Activated naive CD4-positive, alpha-beta T cell treated with anti-CD3 and anti-CD28 coated beads, Interleukin-2, amount 10 ng/mL, durations not matched to agents 7 days and 5 days (primary cell): ENCODE measurements around the gene TPSAB1.
A peak's percentile ranks its signal among the peaks of the same experiment; 100 is the strongest.

Experiments used
- CTCF ChIA-PET: fragments of 350-600 bp; sonication (Branson Sonifier 250); formaldehyde crosslinking; loops from one replicate; lab custom pipeline; 2021; ENCODE audit warnings: antibody characterized with exemption; lab: Charles Lee
- DNase-seq: peaks from one replicate; pipeline ENCODE4 v3.0.0-alpha.2; 2020
- H3K27ac Mint-ChIP-seq: one replicate; pipeline ENCODE4 v1.8.0; 2021; ENCODE audit warnings: mild to moderate bottlenecking, moderate library complexity, mixed read lengths
- H3K27me3 Mint-ChIP-seq: one replicate; pipeline ENCODE4 v1.8.0; 2021; ENCODE audit warnings: mild to moderate bottlenecking, mixed read lengths
- H3K36me3 Mint-ChIP-seq: one replicate; pipeline ENCODE4 v1.8.0; 2021; ENCODE audit warnings: mixed read lengths
- H3K4me1 Mint-ChIP-seq: one replicate; pipeline ENCODE4 v1.8.0; 2021; ENCODE audit warnings: mixed read lengths
- H3K4me3 Mint-ChIP-seq: one replicate; pipeline ENCODE4 v1.8.0; 2021; ENCODE audit warnings: mild to moderate bottlenecking, moderate library complexity, mixed read lengths
- H3K9me3 Mint-ChIP-seq: one replicate; pipeline ENCODE4 v1.8.0; 2021; ENCODE audit warnings: mixed read lengths

TPSAB1 gene

GRCh38 chr16:1201444-1201843 is 39.1 kb upstream of the TPSAB1 start:
- Mint-ChIP-seq H3K36me3 (no peaks in the 10 kb centered on the region), H3K27ac (no peak overlapping the region), H3K9me3 (peaks cover 4% of the 10 kb centered on the region), H3K4me1 (peaks cover under 1% of the 10 kb centered on the region), H3K27me3 (peaks cover 5% of the 10 kb centered on the region), H3K4me3 (no peak overlapping the region)
- DNase-seq: no peak
- CTCF ChIA-PET: no interaction called here

- CTCF ChIA-PET: no interaction called here
- Mint-ChIP-seq H3K9me3 (peaks cover 4% of the 10 kb centered on the region), H3K27me3 (no peaks in the 10 kb centered on the region), H3K27ac (no peak overlapping the region), H3K4me1 (no peaks in the 10 kb centered on the region), H3K36me3 (no peaks in the 10 kb centered on the region), H3K4me3 (no peak overlapping the region)
- DNase-seq: no peak
These were observed 38.2 kb upstream of the TPSAB1 start for GRCh38 chr16:1202274-1202673.

GRCh38 chr16:1204933-1205332 is 35.6 kb upstream of the TPSAB1 start:
- no peak for DNase-seq

GRCh38 chr16:1206326-1206725 is 34.2 kb upstream of the TPSAB1 start:
- Mint-ChIP-seq H3K4me3 (no peak overlapping the region), H3K9me3 (no peaks in the 10 kb centered on the region), H3K4me1 (peaks cover 6% of the 10 kb centered on the region), H3K27ac (no peak overlapping the region), H3K36me3 (no peaks in the 10 kb centered on the region), H3K27me3 (no peaks in the 10 kb centered on the region)
- DNase-seq: no peak
- CTCF ChIA-PET: no interaction called here

More at GRCh38 chr16:1204933-1205332, 35.6 kb upstream of the TPSAB1 start:
- no peaks in the 10 kb centered on the region for H3K27me3 Mint-ChIP-seq
- peaks cover 6% of the 10 kb centered on the region for H3K4me1 Mint-ChIP-seq
- no peak overlapping the region for H3K27ac Mint-ChIP-seq
- peaks cover under 1% of the 10 kb centered on the region for H3K9me3 Mint-ChIP-seq
- CTCF ChIA-PET: no interaction called here
- no peaks in the 10 kb centered on the region for H3K36me3 Mint-ChIP-seq
- no peak overlapping the region for H3K4me3 Mint-ChIP-seq

- DNase-seq: peak; percentile 43
- Mint-ChIP-seq H3K4me3 (no peak overlapping the region), H3K36me3 (no peaks in the 10 kb centered on the region), H3K27ac (peak overlapping the region; percentile 33), H3K4me1 (peaks cover 6% of the 10 kb centered on the region), H3K9me3 (no peaks in the 10 kb centered on the region), H3K27me3 (no peaks in the 10 kb centered on the region)
- CTCF ChIA-PET: no interaction called here
These were observed 33.7 kb upstream of the TPSAB1 start for GRCh38 chr16:1206786-1207185.

- H3K27me3 Mint-ChIP-seq: no peaks in the 10 kb centered on the region
- H3K4me1 Mint-ChIP-seq: peaks cover 6% of the 10 kb centered on the region
- no peaks in the 10 kb centered on the region for H3K9me3 Mint-ChIP-seq
- DNase-seq: no peak
- CTCF ChIA-PET: no interaction called here
- peak overlapping the region; percentile 83 for H3K27ac Mint-ChIP-seq
- peak overlapping the region; percentile 47 for H3K4me3 Mint-ChIP-seq
- no peaks in the 10 kb centered on the region for H3K36me3 Mint-ChIP-seq
These were observed 32.2 kb upstream of the TPSAB1 start for GRCh38 chr16:1208239-1208830.

- CTCF ChIA-PET: no interaction called here
- Mint-ChIP-seq H3K9me3 (no peaks in the 10 kb centered on the region), H3K27me3 (no peaks in the 10 kb centered on the region), H3K4me1 (peaks cover 6% of the 10 kb centered on the region), H3K27ac (no peak overlapping the region), H3K36me3 (no peaks in the 10 kb centered on the region), H3K4me3 (no peak overlapping the region)
- DNase-seq: no peak
These were observed 31.4 kb upstream of the TPSAB1 start for GRCh38 chr16:1209081-1209480.

- CTCF ChIA-PET: no interaction called here
- Mint-ChIP-seq H3K9me3 (no peaks in the 10 kb centered on the region), H3K27ac (no peak overlapping the region), H3K4me1 (peaks cover 6% of the 10 kb centered on the region), H3K4me3 (no peak overlapping the region), H3K36me3 (no peaks in the 10 kb centered on the region), H3K27me3 (no peaks in the 10 kb centered on the region)
- DNase-seq: no peak
These were observed 30.0 kb upstream of the TPSAB1 start for GRCh38 chr16:1210461-1210860.

- no peaks in the 10 kb centered on the region for H3K36me3 Mint-ChIP-seq
- H3K4me3 Mint-ChIP-seq: no peak overlapping the region
- CTCF ChIA-PET: no interaction called here
- no peaks in the 10 kb centered on the region for H3K9me3 Mint-ChIP-seq
- no peaks in the 10 kb centered on the region for H3K27me3 Mint-ChIP-seq
- H3K4me1 Mint-ChIP-seq: peaks cover 6% of the 10 kb centered on the region
- no peak for DNase-seq
- H3K27ac Mint-ChIP-seq: no peak overlapping the region
These were observed 28.8 kb upstream of the TPSAB1 start for GRCh38 chr16:1211451-1212268.

GRCh38 chr16:1212616-1213194 is 27.8 kb upstream of the TPSAB1 start:
- CTCF ChIA-PET: no interaction called here
- no peak for DNase-seq
- H3K9me3 Mint-ChIP-seq: no peaks in the 10 kb centered on the region
- no peaks in the 10 kb centered on the region for H3K36me3 Mint-ChIP-seq
- H3K4me1 Mint-ChIP-seq: peaks cover 6% of the 10 kb centered on the region
- no peak overlapping the region for H3K4me3 Mint-ChIP-seq
- no peak overlapping the region for H3K27ac Mint-ChIP-seq
- no peaks in the 10 kb centered on the region for H3K27me3 Mint-ChIP-seq

GRCh38 chr16:1213231-1213630 is 27.3 kb upstream of the TPSAB1 start:
- Mint-ChIP-seq H3K36me3 (no peaks in the 10 kb centered on the region), H3K9me3 (no peaks in the 10 kb centered on the region), H3K27ac (no peak overlapping the region), H3K4me3 (no peak overlapping the region), H3K4me1 (peaks cover 3% of the 10 kb centered on the region), H3K27me3 (no peaks in the 10 kb centered on the region)
- no peak for DNase-seq
- CTCF ChIA-PET: no interaction called here

- H3K9me3 Mint-ChIP-seq: no peaks in the 10 kb centered on the region
- no peak overlapping the region for H3K4me3 Mint-ChIP-seq
- no peaks in the 10 kb centered on the region for H3K4me1 Mint-ChIP-seq
- no peaks in the 10 kb centered on the region for H3K36me3 Mint-ChIP-seq
- no peaks in the 10 kb centered on the region for H3K27me3 Mint-ChIP-seq
- no peak overlapping the region for H3K27ac Mint-ChIP-seq
- DNase-seq: no peak
- CTCF ChIA-PET: no interaction called here
These were observed 26.6 kb upstream of the TPSAB1 start for GRCh38 chr16:1213796-1214372.

GRCh38 chr16:1214719-1215118 is 25.8 kb upstream of the TPSAB1 start:
- H3K4me1 Mint-ChIP-seq: no peaks in the 10 kb centered on the region
- CTCF ChIA-PET: no interaction called here

GRCh38 chr16:1215574-1216295 is 24.8 kb upstream of the TPSAB1 start:
- no peak for DNase-seq
- Mint-ChIP-seq H3K4me1 (no peaks in the 10 kb centered on the region), H3K27me3 (no peaks in the 10 kb centered on the region), H3K9me3 (no peaks in the 10 kb centered on the region), H3K4me3 (no peak overlapping the region), H3K36me3 (no peaks in the 10 kb centered on the region), H3K27ac (no peak overlapping the region)
- CTCF ChIA-PET: no interaction called here

More at GRCh38 chr16:1214719-1215118, 25.8 kb upstream of the TPSAB1 start:
- H3K9me3 Mint-ChIP-seq: no peaks in the 10 kb centered on the region
- no peak overlapping the region for H3K4me3 Mint-ChIP-seq
- no peaks in the 10 kb centered on the region for H3K36me3 Mint-ChIP-seq
- DNase-seq: no peak
- no peak overlapping the region for H3K27ac Mint-ChIP-seq
- no peaks in the 10 kb centered on the region for H3K27me3 Mint-ChIP-seq
